Mesothelial cell of epicardium (in vitro differentiated cells): ENCODE data around the gene ZNF148. TPM values are rescaled to one million over a fixed set of nuclear protein-coding genes. Genes with fewer than 3 reads are reported as not detected.

Experiments used
- DNase-seq, 2 experiments: peaks; one replicate each; pipeline ENCODE4 v3.0.0; 2021; ENCODE audit warnings: low spot score in 2 of 2; ENCODE audit not compliant: unreplicated experiment in 2 of 2
- H3K27ac Mint-ChIP-seq: 2 replicates; pipeline ENCODE4 v1.8.0; 2021; ENCODE audit warnings: mixed read lengths
- H3K27me3 Mint-ChIP-seq: 2 replicates; pipeline ENCODE4 v1.8.0; 2021; ENCODE audit warnings: low read depth, mixed read lengths
- H3K36me3 Mint-ChIP-seq: 2 replicates; pipeline ENCODE4 v1.8.0; 2021; ENCODE audit warnings: mixed read lengths
- H3K4me1 Mint-ChIP-seq: 2 replicates; pipeline ENCODE4 v1.8.0; 2021; ENCODE audit warnings: mixed read lengths
- H3K4me3 Mint-ChIP-seq: 2 replicates; pipeline ENCODE4 v1.8.0; 2021; ENCODE audit warnings: mild to moderate bottlenecking, moderate library complexity, mixed read lengths
- H3K9me3 Mint-ChIP-seq: 2 replicates; pipeline ENCODE4 v1.8.0; 2021; ENCODE audit warnings: mixed read lengths
- CTCF ChIP-seq: fragments of 200-600 bp; sonication (generic); IDR thresholded peaks from one replicate; pipeline ENCODE4 v1.5.0; 2021; ENCODE audit warnings: antibody characterized with exemption; ENCODE audit not compliant: unreplicated experiment
- total RNA-seq: library from RNA; stranded (reverse); gene quantifications from 3 replicates; pipeline ENCODE4 v1.2.1, GENCODE V29; 2021

ZNF148 gene
- total RNA-seq, 1 donor from 2014 or later = 52.1 TPM

DNA sequence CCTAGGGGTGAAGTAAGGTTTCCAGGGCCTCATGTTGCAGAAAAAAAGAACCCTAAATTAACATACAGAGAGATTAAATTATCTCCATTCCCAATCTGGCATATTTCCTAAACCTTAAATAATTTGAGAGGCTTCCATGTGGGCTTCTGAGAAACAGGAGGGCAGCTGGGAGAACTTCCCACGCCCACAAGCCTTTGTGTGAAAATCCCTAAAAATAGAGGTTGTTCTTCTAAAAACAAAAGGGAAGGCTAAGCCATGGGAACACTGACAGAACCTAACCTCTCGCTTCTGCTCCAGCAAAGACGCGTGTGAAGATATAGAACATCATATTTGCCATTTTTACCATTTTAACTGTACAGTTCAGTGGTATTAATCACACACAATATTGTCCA lies 161.8 kb downstream of the ZNF148 start:
- peaks cover 5% of the 10 kb centered on the region for H3K4me1 Mint-ChIP-seq
- DNase-seq = no peak
- H3K4me3 Mint-ChIP-seq = peak overlapping the region; percentile 63
- no peaks in the 10 kb centered on the region for H3K9me3 Mint-ChIP-seq
- no peaks in the 10 kb centered on the region for H3K36me3 Mint-ChIP-seq
- no peak overlapping the region for H3K27ac Mint-ChIP-seq
- peaks cover 12% of the 10 kb centered on the region for H3K27me3 Mint-ChIP-seq
- TF ChIP-seq CTCF = no peak

GRCh38 chr3:125212509-125213363 lies 162.4 kb downstream of the ZNF148 start, which contains the start of gene SLC12A8:
Gene SLC12A8, minus strand, starts transcription at chr3:125212748. Its CDS starts 1,399 bp downstream, at chr3:125211349.
- TF ChIP-seq CTCF = no peak
- Mint-ChIP-seq H3K27ac (no peak within 1 kb of the TSS), H3K4me3 (peak within 1 kb of the TSS; percentile 72), H3K27me3 (peaks cover 12% of the 10 kb centered on the region), H3K4me1 (peaks cover 5% of the 10 kb centered on the region), H3K9me3 (no peaks in the 10 kb centered on the region), H3K36me3 (no peaks in the 10 kb centered on the region)
- peak in 1 of 2 experiments; percentile 47 for DNase-seq

DNA sequence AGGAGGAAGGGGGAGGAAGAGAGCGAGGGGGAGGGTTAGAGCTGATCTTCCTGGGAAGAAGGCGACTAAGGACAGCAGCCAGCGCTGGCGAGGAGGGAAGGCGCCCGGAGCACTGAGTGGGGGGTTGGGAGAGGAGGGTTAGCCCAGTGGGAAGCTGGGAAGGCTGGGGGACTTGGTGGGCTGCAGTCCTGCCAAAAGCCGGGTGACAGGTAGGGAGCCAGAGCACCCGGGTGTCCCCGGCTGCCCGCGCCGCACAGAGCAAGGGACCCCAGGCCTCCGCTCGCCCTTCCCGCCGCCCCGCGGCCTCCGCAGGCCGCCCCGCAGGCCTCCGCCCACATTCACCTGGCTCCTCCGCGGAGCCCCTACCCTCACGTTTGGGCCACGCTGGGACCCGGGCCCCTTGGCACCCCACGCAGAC lies 163.0 kb downstream of the ZNF148 start:
- Mint-ChIP-seq H3K9me3 (no peaks in the 10 kb centered on the region), H3K4me3 (peak overlapping the region; percentile 72), H3K4me1 (peaks cover 7% of the 10 kb centered on the region), H3K36me3 (no peaks in the 10 kb centered on the region), H3K27me3 (peaks cover 12% of the 10 kb centered on the region), H3K27ac (no peak overlapping the region)
- no peak for TF ChIP-seq CTCF
- DNase-seq = peak in 1 of 2 experiments; percentile 56

GRCh38 chr3:125211523-125212090 lies 163.5 kb downstream of the ZNF148 start:
- no peak for DNase-seq
- Mint-ChIP-seq H3K4me1 (peaks cover 7% of the 10 kb centered on the region), H3K27ac (no peak overlapping the region), H3K36me3 (no peaks in the 10 kb centered on the region), H3K9me3 (no peaks in the 10 kb centered on the region), H3K4me3 (peak overlapping the region; percentile 72), H3K27me3 (peaks cover 12% of the 10 kb centered on the region)
- no peak for TF ChIP-seq CTCF

DNA sequence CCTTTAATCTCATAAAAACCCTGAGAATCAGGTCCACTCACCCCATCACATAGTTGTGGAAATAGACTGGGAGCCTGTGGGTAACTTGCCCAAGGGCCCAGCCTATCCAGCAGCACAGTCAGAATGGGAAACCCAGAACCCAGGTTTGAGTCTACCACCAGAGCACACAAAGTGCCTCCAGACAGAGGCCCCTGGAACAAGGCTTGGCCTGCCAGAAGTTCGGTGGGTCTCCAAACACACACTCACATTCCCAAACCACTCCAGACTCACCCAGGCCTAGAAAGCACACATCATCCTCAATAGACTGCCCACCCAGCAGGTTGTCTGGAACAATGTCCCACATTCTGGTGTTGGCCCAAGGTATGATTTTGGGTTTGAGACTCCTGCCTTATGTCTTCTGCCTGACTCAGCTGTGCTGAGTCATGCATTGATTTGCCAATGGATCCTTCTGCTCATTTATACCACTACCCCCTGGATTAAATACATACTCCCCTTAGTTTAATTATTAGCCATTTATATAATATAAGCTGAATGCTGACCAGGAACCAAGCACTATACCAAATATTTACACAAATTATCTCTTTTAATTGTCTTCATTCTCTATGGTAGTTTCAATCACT lies 167.1 kb downstream of the ZNF148 start:
- no peaks in the 10 kb centered on the region for H3K36me3 Mint-ChIP-seq
- peaks cover 7% of the 10 kb centered on the region for H3K4me1 Mint-ChIP-seq
- peaks cover 6% of the 10 kb centered on the region for H3K9me3 Mint-ChIP-seq
- peaks cover 3% of the 10 kb centered on the region for H3K27me3 Mint-ChIP-seq
- no peak overlapping the region for H3K4me3 Mint-ChIP-seq
- no peak overlapping the region for H3K27ac Mint-ChIP-seq
- no peak for DNase-seq
- no peak for TF ChIP-seq CTCF
